H9 (cell line): Measurements from ENCODE around the gene SAMD8. TPM values are rescaled to one million over a fixed set of nuclear protein-coding genes. Genes with fewer than 3 reads are reported as not detected.

Source experiments
- DNase-seq: peaks from one replicate; pipeline ENCODE4 v3.0.0-alpha.2; 2017
- H2AFZ ChIP-seq: one replicate; pipeline ENCODE4 v1.6.1; 2013; ENCODE audit warnings: mild to moderate bottlenecking, low read length, control low read depth, moderate library complexity
- H2AK5ac ChIP-seq: 2 replicates; pipeline ENCODE4 v1.6.1; 2013; ENCODE audit warnings: low read length, control low read depth, mixed read lengths; ENCODE audit not compliant: insufficient read length
- H2BK120ac ChIP-seq: one replicate; pipeline ENCODE4 v1.6.1; 2013; ENCODE audit warnings: low read depth, mild to moderate bottlenecking, low read length, control low read depth, inconsistent platforms; ENCODE audit not compliant: poor library complexity, severe bottlenecking
- H2BK12ac ChIP-seq: 2 replicates; pipeline ENCODE4 v1.6.1; 2013; ENCODE audit warnings: low read length, control low read depth, mixed read lengths, low read depth; ENCODE audit not compliant: insufficient read length
- H2BK15ac ChIP-seq: 2 replicates; pipeline ENCODE4 v1.6.1; 2013; ENCODE audit warnings: low read depth, low read length, control low read depth
- H2BK20ac ChIP-seq: one replicate; pipeline ENCODE4 v1.6.1; 2013; ENCODE audit warnings: low read depth, mild to moderate bottlenecking, low read length, control low read depth, inconsistent platforms; ENCODE audit not compliant: poor library complexity, severe bottlenecking
- H2BK5ac ChIP-seq: 2 replicates; pipeline ENCODE4 v1.6.1; 2013; ENCODE audit warnings: low read length, control low read depth, mixed read lengths; ENCODE audit not compliant: insufficient read length
- H3K14ac ChIP-seq: 2 replicates; pipeline ENCODE4 v1.6.1; 2013; ENCODE audit warnings: low read length, control low read depth; ENCODE audit not compliant: insufficient read depth
- H3K18ac ChIP-seq: 2 replicates; pipeline ENCODE4 v1.6.1; 2013; ENCODE audit warnings: low read depth, mild to moderate bottlenecking, mixed read lengths, low read length, control low read depth; ENCODE audit not compliant: insufficient read length
- H3K23ac ChIP-seq: 2 replicates; pipeline ENCODE4 v1.6.1; 2013; ENCODE audit warnings: low read length, control low read depth, mixed read lengths, low read depth; ENCODE audit not compliant: insufficient read length
- H3K23me2 ChIP-seq: 2 replicates; pipeline ENCODE4 v1.6.1; 2013; ENCODE audit warnings: low read depth, mild to moderate bottlenecking, mixed read lengths, low read length, control low read depth; ENCODE audit not compliant: insufficient read length, poor library complexity, severe bottlenecking
- H3K27ac ChIP-seq: 2 replicates; pipeline ENCODE4 v1.5.1; 2013; ENCODE audit warnings: low read length, control low read depth, mixed read lengths, low read depth; ENCODE audit not compliant: insufficient read length
- H3K27me3 ChIP-seq: 2 replicates; pipeline ENCODE4 v1.6.1; 2013; ENCODE audit warnings: low read length, control low read depth, inconsistent platforms; ENCODE audit not compliant: insufficient read depth
- H3K4ac ChIP-seq: 2 replicates; pipeline ENCODE4 v1.6.1; 2013; ENCODE audit warnings: low read depth, mild to moderate bottlenecking, control low read depth, inconsistent platforms, low read length, moderate library complexity
- H3K4me1 ChIP-seq: 2 replicates; pipeline ENCODE4 v1.6.1; 2013; ENCODE audit warnings: low read length, control low read depth, inconsistent platforms; ENCODE audit not compliant: insufficient read depth
- H3K4me2 ChIP-seq: 2 replicates; pipeline ENCODE4 v1.6.1; 2013; ENCODE audit warnings: low read length, control low read depth, mixed read lengths; ENCODE audit not compliant: insufficient read length, insufficient read depth
- H3K56ac ChIP-seq: 2 replicates; pipeline ENCODE4 v1.6.1; 2013; ENCODE audit warnings: low read depth, mild to moderate bottlenecking, mixed read lengths, low read length, control low read depth; ENCODE audit not compliant: insufficient read length
- H3K79me1 ChIP-seq: 2 replicates; pipeline ENCODE4 v1.6.1; 2013; ENCODE audit warnings: low read depth, mild to moderate bottlenecking, moderate library complexity, low read length, control low read depth, inconsistent platforms; ENCODE audit not compliant: insufficient read depth, poor library complexity, severe bottlenecking
- H3K79me2 ChIP-seq: 2 replicates; pipeline ENCODE4 v1.6.1; 2013; ENCODE audit warnings: low read length, control low read depth, inconsistent platforms; ENCODE audit not compliant: insufficient read depth
- H3K9ac ChIP-seq: 2 replicates; pipeline ENCODE4 v1.6.1; 2013; ENCODE audit warnings: low read length, control low read depth, mixed read lengths; ENCODE audit not compliant: insufficient read length; ENCODE audit errors: extremely low read depth
- H3K9me3 ChIP-seq: one replicate; pipeline ENCODE4 v1.6.1; 2013; ENCODE audit warnings: low read depth, low read length, inconsistent platforms; ENCODE audit not compliant: control insufficient read depth
- H3T11ph ChIP-seq: one replicate; pipeline ENCODE4 v1.6.1; 2013; ENCODE audit warnings: mild to moderate bottlenecking, low read length, control low read depth, inconsistent platforms
- H4K20me1 ChIP-seq: one replicate; pipeline ENCODE4 v1.6.1; 2013; ENCODE audit not compliant: control insufficient read depth, insufficient read length, insufficient read depth
- H4K5ac ChIP-seq: 2 replicates; pipeline ENCODE4 v1.6.1; 2013; ENCODE audit warnings: low read depth, mild to moderate bottlenecking, mixed read lengths, low read length, control low read depth; ENCODE audit not compliant: insufficient read length
- H4K8ac ChIP-seq: replicated peaks from 2 replicates; pipeline ENCODE4 v1.6.1; 2013; ENCODE audit warnings: low read length, control low read depth, mixed read lengths, low read depth; ENCODE audit not compliant: insufficient read length
- H4K91ac ChIP-seq: 2 replicates; pipeline ENCODE4 v1.6.1; 2013; ENCODE audit warnings: low read depth, mild to moderate bottlenecking, moderate library complexity, mixed read lengths, low read length, control low read depth; ENCODE audit not compliant: insufficient read length
- H3K27ac Mint-ChIP-seq, 3 experiments: 2 replicates in 2 of 3; 3 replicates in 1 of 3; pipeline ENCODE4 v1.8.0; 2020 to 2021; ENCODE audit warnings: mixed read lengths in 3 of 3, mild to moderate bottlenecking in 1 of 3, moderate library complexity in 1 of 3
- H3K27me3 Mint-ChIP-seq: 2 replicates; pipeline ENCODE4 v1.8.0; 2021; ENCODE audit warnings: low read depth, mild to moderate bottlenecking, moderate library complexity, mixed read lengths
- H3K36me3 Mint-ChIP-seq, 3 experiments: 2 replicates in 2 of 3; 3 replicates in 1 of 3; pipeline ENCODE4 v1.8.0; 2020 to 2021; ENCODE audit warnings: low read depth in 3 of 3, mixed read lengths in 3 of 3; ENCODE audit not compliant: insufficient read depth in 1 of 3
- H3K4me1 Mint-ChIP-seq, 2 experiments: 2 replicates each; pipeline ENCODE4 v1.8.0; 2020; ENCODE audit warnings: mixed read lengths in 2 of 2
- H3K4me3 Mint-ChIP-seq, 2 experiments: 2 replicates in 1 of 2; 3 replicates in 1 of 2; pipeline ENCODE4 v1.8.0; 2020 to 2021; ENCODE audit warnings: mild to moderate bottlenecking in 2 of 2, mixed read lengths in 2 of 2, moderate library complexity in 1 of 2
- H3K9me3 Mint-ChIP-seq, 2 experiments: 2 replicates in 1 of 2; 3 replicates in 1 of 2; pipeline ENCODE4 v1.8.0; 2020; ENCODE audit warnings: mild to moderate bottlenecking in 2 of 2, mixed read lengths in 2 of 2, moderate library complexity in 1 of 2
- WGBS: extraction: QIAGEN DNeasy Blood & Tissue Kit; methylation state at CpG from one replicate; pipeline ENCODE4 v1.1.7; 2013; ENCODE audit warnings: missing lambda C conversion rate, low lambda C conversion rate, mixed read lengths; ENCODE audit not compliant: insufficient read length; ENCODE audit errors: extremely low coverage; 5-methylcytosine and 5-hydroxymethylcytosine counted together
- total RNA-seq: library from RNA; stranded (reverse); gene quantifications from 2 replicates; pipeline ENCODE4 v1.2.1, GENCODE V29; 2021
- TF ChIP-seq, protein P1 (sequence below): fragments of 200-600 bp; sonication (generic); conservative IDR thresholded peaks from 3 replicates; pipeline ENCODE4 v1.8.0; 2021; ENCODE audit warnings: antibody characterized with exemption, mild to moderate bottlenecking

Gene SAMD8
- total RNA-seq, 1 experiment from 2014 or later, result 18.8 TPM

DNA sequence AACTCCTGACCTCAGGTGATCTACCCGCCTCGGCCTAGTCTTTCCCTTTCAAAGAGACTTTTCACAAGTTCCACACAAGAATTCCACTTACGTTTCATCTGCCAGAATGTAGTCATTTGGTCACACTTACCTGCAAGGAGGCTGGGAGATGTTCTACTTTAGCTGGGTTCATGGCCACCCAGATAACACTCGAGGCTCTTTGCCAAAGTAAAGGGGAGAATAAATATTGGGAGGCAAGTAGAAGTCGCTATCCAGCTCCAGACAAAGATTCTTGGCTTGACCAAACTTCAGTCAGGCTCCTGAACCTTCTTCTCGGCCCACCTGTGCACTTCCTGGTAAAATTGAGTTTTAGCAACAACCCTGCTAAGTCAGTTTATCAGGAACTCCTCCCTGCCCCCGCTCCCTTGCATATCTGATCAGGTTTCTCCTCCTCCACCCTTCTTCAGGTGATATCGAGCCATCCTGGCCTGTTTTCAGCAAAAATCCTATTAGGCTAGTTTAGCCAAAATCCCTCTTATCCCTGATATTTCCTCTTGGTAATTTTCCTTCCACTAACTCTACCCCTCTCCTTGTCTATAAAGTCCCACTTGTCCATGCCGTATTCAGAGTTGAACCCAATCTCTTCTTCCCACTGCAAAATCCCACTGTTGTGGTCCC is 25.1 kb upstream of the SAMD8 start:
- Histone ChIP-seq H3K18ac (no peak overlapping the region), H2AK5ac (no peak overlapping the region), H2BK12ac (no peak overlapping the region), H3K4ac (no peak overlapping the region), H2BK120ac (no peak overlapping the region), H3K27ac (no peak overlapping the region), H3K9ac (no peak overlapping the region), H3K4me2 (no peak overlapping the region), H2BK5ac (no peak overlapping the region), H3K4me1 (peaks cover 10% of the 10 kb centered on the region; the same call in 1 of the 2 replicates), H2AFZ (no peak overlapping the region), H3T11ph (no peak overlapping the region), H4K20me1 (no peaks in the 10 kb centered on the region), H2BK15ac (no peak overlapping the region), H3K23ac (no peak overlapping the region), H4K8ac (no peak overlapping the region), H3K9me3 (no peaks in the 10 kb centered on the region), H3K27me3 (no peaks in the 10 kb centered on the region), H3K79me2 (no peaks in the 10 kb centered on the region), H2BK20ac (no peak overlapping the region), H4K91ac (no peak overlapping the region), H3K79me1 (no peaks in the 10 kb centered on the region), H3K56ac (no peak overlapping the region), H3K14ac (no peak overlapping the region), H3K23me2 (no peaks in the 10 kb centered on the region), H4K5ac (no peak overlapping the region)
- H3K36me3 Mint-ChIP-seq, result peaks cover 0 to 4% (median 3%) of the 10 kb centered on the region in 3 experiments; a peak in 3 of 7 replicates
- H3K27ac Mint-ChIP-seq, result no peak overlapping the region
- no peak for DNase-seq
- H3K4me1 Mint-ChIP-seq, result peaks cover 52 to 63% of the 10 kb centered on the region in 2 experiments
- no peak overlapping the region for H3K4me3 Mint-ChIP-seq
- no CpG with 5 or more reads among the region's 9 CpGs for WGBS
- TF ChIP-seq, protein P1, sequence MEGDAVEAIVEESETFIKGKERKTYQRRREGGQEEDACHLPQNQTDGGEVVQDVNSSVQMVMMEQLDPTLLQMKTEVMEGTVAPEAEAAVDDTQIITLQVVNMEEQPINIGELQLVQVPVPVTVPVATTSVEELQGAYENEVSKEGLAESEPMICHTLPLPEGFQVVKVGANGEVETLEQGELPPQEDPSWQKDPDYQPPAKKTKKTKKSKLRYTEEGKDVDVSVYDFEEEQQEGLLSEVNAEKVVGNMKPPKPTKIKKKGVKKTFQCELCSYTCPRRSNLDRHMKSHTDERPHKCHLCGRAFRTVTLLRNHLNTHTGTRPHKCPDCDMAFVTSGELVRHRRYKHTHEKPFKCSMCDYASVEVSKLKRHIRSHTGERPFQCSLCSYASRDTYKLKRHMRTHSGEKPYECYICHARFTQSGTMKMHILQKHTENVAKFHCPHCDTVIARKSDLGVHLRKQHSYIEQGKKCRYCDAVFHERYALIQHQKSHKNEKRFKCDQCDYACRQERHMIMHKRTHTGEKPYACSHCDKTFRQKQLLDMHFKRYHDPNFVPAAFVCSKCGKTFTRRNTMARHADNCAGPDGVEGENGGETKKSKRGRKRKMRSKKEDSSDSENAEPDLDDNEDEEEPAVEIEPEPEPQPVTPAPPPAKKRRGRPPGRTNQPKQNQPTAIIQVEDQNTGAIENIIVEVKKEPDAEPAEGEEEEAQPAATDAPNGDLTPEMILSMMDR, result no peak
- peaks cover 9% of the 10 kb centered on the region for H3K27me3 Mint-ChIP-seq
- H3K9me3 Mint-ChIP-seq, result peaks cover 4% of the 10 kb centered on the region in 2 experiments; a peak in 4 of 5 replicates
